HuH-7 (cell line): ENCODE results near the gene UBE2N.
"Not testable (repeated sequence)": the region's sequence is repeated elsewhere in the genome, so short reads cannot be mapped to it uniquely, and the experiment has no call there.

Experiments used
- DNase-seq: peaks from one replicate; pipeline ENCODE4 v3.0.0; 2011; ENCODE audit warnings: low spot score

Gene UBE2N

DNA sequence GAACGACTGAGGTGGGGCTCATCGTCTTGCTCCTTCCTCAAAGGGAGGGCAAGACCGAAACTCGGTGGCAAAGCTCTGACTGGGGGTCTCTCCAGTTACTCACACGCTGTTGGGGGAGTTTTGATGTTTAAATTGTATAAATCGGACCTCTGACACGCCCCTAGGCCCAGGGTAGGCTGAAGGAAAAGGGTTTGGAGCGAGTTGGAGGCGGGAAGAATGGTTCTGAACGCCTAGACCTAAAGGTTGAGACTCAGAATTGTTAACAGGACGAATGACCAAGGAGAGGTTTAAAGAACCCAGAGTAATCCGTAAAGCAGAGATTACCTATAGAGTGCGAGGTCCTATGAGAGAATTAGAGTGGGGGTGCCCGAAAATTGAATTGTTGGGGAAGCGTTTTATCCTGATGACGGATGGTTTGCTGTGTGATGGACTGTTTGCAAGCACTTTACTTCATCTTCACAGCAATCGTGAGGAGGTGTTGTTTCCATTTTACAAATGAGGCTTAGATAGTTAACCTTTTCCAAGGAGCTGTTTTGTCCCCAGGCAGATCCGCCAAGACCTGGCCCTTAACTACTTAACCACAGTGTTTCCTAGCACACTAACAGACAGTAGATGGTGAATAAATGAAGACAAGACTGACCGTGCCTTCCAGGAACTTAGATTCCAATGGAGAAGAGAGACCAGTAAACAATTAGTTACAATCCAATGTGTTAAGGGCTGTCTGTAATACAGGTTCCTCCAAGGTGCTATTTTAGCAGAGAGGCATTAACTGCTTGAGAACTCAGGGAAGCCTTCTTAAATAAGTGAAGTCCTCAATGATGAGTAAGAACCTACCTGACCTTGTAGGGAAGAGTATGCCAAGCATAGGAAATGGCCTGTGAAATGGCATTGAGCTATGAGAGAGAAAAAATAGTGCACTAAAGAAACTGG is 929 bp upstream of the UBE2N start:
- no peak for DNase-seq

GRCh38 chr12:93441081-93441616 is 598 bp downstream of the UBE2N start:
- DNase-seq: no peak

- no peak for DNase-seq
Measured at GRCh38 chr12:93440043-93440835, 1.5 kb downstream of the UBE2N start.

DNA sequence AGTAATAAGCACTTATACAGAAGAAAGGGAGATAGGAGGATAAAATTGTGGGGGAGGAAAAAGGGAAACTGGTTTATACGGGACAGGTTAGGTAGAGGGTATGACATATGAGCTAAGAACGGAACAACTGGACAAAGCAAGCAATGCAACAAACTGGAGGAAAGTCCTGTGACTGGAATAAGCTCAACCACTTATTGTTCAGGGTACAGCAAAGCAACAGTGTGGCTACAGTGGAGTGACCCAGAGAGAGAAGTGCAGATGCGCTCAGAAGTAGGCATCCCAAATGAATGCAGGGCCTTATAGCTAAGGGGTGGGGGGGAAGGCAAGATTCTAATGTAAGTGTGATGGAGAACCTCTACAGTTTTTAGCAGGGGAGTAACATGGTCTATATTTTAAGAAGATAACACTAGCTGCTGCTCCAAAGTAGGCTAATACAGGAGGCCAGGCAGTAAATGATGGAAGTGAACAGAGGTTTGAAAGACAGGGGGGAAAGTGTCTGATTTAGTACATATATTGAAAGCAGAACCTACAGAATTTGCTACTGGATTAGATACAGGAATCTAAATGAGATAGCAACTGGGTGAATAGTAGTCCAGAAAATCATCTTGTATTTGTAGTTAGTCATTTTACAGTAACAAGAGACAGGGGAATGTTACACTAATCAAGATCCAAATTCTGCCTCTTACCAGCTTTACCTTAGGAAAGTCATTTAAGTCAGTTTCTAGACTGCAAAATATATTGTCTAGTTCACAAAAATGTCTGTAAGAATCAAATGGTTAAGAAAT is 3.3 kb downstream of the UBE2N start:
- no peak for DNase-seq

DNA sequence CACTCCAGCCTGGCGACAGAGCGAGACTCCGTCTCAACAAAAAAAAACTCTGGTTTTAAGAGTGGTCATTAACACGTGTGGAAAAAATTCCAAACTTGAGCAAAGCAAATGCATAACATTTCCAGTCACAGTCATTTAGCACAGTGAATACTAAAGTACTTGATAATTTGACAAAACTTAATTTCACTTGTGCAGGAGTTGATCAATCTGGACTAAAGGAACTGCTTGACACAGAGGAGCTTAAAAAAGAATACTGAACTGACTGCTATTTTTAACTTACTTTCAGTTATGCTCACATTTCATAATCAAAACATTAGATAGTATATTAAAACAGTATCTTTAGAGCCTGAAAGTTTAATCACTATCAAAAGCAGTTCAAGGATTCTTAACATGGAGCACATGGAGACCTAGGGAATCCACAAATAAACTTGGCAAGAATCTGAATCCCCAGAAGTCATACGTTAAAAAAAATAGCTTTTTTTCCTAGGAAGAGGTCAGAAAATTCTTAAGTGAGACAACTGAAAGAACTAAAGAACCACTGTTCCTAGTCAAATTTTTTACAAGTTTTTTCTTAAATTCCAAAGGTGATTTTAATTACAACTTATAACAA is 7.4 kb downstream of the UBE2N start:
- DNase-seq: no peak

GRCh38 chr12:93432031-93432430 is 9.7 kb downstream of the UBE2N start:
- DNase-seq: not testable (repeated sequence)

DNA sequence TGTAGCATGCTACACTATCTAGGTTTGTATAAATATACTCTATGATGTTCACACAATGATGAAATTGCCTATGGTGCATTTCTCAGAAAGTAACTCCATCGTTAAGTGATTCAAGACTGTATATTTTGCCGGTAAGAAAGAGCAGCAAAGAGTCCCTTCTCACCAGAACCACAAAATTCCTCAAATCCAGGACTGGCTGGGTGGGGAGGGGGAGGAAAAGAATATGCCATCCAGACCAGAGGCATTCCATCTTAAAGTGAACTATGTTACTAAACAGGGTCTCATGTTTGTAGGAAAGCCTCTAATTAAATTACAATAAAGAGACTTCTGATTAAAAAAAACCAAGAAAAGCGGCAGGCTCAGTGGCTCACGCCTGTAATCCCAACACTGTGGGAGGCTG is 11.5 kb downstream of the UBE2N start:
- no peak for DNase-seq

- no peak for DNase-seq
Measured at GRCh38 chr12:93429852-93430251, 11.9 kb downstream of the UBE2N start.

DNA sequence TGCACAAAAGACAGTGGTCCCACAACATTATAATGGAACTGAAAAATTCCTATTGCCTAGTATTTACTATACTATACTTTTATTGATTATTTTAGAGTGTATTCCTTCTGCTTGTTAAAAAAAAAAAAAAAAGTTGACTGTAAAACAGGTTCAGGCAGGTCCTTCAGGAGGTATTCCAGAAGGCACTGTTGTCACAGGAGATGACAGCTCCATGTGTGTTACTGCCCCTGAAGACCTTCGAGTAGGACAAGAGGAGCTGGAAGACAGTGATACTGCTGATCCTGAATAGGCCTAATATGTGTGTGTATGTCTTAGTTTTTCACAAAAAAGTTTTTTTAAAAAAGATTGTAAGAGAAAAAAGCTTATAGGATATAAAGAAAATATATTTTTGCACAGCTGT is 12.3 kb downstream of the UBE2N start:
- DNase-seq: no peak

DNA sequence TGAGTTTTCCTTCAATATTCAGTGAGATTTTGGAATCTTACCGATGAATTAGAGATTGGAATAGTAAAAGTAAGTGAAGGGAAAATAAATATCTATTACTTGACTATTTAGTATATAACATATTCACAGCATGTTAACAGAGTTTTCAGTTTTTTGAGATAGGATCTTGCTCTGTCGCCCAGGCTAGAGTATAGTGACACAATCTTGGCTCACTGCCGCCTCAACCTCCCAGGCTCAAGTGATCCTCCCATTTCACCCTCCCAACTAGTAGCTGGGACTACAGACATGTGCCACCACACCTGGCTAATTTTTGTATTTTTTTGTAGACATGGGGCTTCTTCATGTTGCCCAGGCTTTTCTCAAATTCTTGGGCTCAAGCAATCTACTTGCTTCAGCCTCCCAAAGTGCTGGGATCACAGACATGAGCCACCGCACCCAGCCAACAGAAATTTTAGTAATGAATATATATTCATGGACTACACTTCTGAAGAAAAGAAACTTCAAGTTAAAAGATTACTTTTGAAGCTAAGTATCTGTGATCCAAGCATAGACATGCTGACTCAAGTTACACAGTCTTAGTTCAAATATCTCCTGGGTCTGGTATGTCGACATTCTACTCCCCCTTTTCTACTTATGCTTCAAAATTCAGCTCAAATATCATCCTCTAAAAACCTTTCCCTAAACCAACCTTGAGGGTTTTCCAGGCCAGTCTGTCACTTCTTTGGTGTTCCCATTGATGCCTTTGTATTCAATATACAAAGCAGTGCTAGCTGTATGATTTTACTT is 13.8 kb downstream of the UBE2N start:
- no peak for DNase-seq

DNA sequence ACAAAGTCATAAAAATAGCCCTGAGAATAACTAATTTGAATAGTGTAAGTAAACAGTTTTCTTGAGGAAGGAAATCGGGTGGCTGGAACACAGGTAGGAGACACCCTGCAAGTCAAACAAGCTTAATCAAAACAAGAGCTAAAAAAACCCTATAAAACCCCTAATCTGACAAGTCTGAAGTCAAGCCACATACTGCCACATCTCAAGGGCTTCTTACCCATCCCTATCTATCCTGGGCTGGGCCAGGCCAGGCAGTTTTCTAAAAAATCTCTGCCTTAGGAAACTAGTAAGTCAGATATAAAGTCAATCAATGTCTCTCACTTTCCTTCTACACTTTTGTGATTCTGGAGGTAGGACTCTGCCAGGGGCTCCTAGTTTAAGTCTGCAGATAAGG is 15.3 kb downstream of the UBE2N start:
- DNase-seq: no peak

GRCh38 chr12:93425736-93426411 is 15.9 kb downstream of the UBE2N start:
- no peak for DNase-seq

DNA sequence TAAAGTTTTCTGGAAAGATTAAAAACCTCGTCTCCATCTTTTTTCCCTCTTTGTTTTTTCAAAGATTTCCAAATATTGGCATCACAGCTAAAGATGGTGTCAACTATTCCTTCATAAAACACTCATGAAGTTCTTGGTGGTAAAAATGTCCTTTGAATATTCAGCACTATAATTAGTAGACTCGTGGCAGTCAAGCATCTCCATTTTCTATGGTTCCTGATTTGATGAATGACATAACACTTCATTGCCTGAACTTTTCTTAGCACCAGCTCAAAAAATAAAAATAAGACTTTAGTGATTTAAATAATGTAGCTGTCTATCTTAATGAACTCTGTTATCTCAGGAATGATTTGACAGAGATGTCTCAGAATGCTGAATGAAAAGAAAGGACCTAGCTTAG is 19.7 kb downstream of the UBE2N start:
- DNase-seq: no peak

- DNase-seq: no peak
Measured at GRCh38 chr12:93419388-93420034, 22.2 kb downstream of the UBE2N start.

- no peak for DNase-seq
Measured at GRCh38 chr12:93417967-93418480, 23.7 kb downstream of the UBE2N start.

- DNase-seq: no peak
Measured at GRCh38 chr12:93415723-93416464, 25.9 kb downstream of the UBE2N start.

GRCh38 chr12:93413064-93413463 is 28.7 kb downstream of the UBE2N start:
- no peak for DNase-seq

- DNase-seq: not testable (repeated sequence)
Measured at GRCh38 chr12:93412396-93412795, 29.4 kb downstream of the UBE2N start.

- DNase-seq: not testable (repeated sequence)
Measured at GRCh38 chr12:93411060-93411459, 30.7 kb downstream of the UBE2N start.
